NCI-H1417 (cell line): Measurements from ENCODE around the gene GSE1.

ENCODE experiments used
- DNase-seq, 3 experiments: peaks; one replicate each; lab custom pipeline; 2025; lab: John Stamatoyannopoulos, UW

The GSE1 gene

GRCh38 chr16:85605051-85605911, 7.8 kb upstream of the GSE1 start:
- DNase-seq = no peak

GRCh38 chr16:85605912-85606841, 6.9 kb upstream of the GSE1 start:
- DNase-seq = no peak

DNA sequence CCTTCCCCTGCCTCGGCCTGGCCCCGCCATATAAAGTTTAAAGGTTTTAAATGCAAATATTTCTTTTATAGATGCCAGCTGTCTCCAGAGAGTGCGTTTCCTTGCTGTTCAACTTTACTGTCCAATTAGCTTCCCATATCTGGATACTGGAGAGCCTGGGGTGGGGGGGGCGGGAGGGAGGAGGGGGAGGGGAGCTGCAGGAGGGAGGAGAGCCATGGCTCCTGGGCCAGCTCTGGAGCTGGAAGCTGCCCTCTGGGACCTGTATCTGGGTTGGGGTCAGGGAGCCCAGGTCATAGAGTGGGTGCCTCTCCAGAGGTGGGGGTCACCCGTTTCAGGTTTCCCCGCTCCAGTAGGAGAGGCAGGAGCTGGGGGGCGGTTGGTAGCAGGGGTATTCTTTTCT, 6.2 kb upstream of the GSE1 start:
- no peak for DNase-seq

DNA sequence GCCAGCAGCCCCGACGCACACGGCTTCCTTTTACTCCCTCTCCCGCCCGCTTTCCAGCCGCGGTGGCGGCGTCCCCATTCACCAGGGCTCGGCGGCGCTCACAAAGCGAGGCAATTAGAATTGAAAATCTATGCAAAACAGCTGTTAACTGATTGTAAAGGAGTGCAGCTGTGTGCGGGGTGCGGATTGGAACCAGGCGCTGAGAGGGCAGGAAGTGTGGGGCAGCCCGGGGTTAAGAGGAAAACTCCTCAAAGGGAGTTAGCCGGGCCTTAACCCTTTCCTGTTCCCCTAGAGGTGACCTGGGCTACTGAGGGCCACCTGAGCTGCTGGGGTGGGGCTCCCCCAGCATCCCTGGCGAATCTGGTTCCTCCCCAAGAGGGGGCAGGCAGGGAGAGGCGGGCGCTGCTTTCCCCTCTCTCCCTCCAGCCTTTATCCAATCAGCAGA, 5.8 kb upstream of the GSE1 start:
- peak; percentile 3 to 51 (median 19) for DNase-seq

GRCh38 chr16:85607796-85608514, 5.2 kb upstream of the GSE1 start:
- no peak for DNase-seq

DNA sequence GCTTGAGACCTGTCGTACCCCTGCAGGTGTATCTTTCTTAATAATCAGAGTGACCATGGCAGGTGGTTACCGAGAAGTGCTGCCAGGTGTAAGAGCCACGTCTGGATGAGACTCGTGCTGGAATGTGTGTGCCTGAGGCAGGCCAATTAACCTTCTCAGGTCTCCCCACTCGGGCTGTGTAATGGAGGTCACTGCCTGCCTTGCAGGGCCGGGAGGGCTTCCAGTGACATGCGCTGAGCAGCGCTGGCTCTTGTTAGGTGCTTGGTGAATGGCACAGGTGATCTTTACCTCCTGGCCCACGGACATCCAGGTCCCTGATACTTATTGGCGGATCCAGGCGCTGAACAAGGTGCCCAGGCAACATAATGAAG, 4.6 kb upstream of the GSE1 start:
- peak in 1 of 3 experiments; percentile 62 for DNase-seq

DNA sequence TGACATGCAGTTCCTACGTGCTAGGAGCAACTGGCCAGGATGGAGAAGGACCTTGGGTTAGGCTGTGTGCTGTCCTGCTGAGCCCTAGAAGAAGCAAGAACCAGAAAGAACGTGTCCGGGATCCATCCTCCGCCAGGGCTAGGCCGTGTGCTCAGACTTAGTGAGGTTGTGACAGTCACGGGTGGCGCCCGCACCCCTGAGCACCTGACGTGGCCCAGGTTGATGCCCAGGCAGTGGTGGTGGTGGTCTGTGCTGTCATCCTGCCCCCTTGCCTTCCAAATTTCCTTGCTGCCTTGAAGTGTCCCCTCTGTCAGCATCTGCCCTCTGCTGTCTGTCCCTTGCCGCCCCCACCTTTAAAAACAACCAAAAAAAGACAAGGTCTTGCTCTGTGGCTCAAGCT, 4.2 kb upstream of the GSE1 start:
- DNase-seq = no peak

GRCh38 chr16:85609539-85609938, 3.6 kb upstream of the GSE1 start:
- DNase-seq = no peak

- peak in 2 of 3 experiments; percentile 67 to 72 for DNase-seq
Observed at GRCh38 chr16:85610059-85610445, 3.1 kb upstream of the GSE1 start.

DNA sequence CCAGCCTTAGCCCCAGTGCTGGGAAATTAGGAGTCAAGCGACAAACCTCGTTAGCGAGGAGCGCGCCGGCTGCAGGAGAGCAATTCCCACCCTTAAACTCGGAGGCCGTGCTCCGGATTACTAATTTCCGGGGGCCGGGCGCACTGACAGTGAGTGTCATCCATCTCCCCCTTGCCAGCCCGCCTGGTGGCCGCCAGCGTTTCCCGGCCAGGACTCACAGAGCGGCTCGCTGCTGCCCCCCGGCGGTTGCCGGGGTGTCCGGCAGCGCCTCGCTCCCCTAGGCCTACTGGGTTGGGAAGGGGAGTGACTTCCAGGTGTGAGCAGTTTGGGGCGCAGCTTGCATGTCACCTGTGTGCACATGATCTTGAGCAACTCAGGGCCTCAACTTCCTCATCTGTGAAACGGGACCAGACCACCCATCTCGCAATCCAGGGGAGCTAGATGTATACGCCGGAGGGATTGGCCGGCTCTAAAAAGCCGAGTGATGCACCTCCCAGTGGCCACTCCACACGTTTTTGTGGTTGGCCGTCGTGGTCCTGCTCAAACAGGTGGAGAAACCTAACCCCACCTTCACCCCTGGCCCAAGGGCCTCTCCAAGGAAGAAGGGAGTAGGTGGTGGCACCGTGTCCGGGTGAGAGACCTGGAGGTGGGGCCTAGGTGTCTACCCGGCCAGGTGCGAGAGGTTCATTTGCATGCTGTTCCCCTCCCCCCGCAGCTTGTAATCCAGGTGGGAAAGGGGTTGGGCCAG, 2.5 kb upstream of the GSE1 start:
- peak; percentile 79 to 89 (median 88) for DNase-seq

DNA sequence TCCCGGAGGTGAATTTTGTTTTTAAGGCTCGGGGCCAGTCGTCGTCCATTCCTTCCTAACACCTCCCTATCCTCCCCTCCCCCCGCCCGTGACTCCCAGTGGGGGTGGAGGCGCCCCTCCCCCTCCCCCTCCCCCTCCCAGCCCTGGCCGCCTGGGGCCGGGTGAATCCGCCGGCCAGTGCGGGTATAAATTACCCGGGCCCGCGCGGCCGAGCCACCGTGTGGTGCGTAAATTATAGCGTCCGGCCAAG, 2.0 kb upstream of the GSE1 start:
- DNase-seq = no peak

GRCh38 chr16:85611444-85612190, 1.5 kb upstream of the GSE1 start:
- peak; percentile 56 to 80 (median 73) for DNase-seq

GRCh38 chr16:85612191-85612800, 826 bp upstream of the GSE1 start:
- peak; percentile 47 to 73 (median 62) for DNase-seq

- DNase-seq = peak; percentile 76 to 89 (median 81)
Observed at GRCh38 chr16:85613604-85614337, 649 bp downstream of the GSE1 start.

- DNase-seq = peak in 2 of 3 experiments; percentile 61 to 84
Observed at GRCh38 chr16:85614338-85615013, 1.4 kb downstream of the GSE1 start.

- DNase-seq = peak; percentile 42 to 75 (median 58)
Observed at GRCh38 chr16:85615014-85615851, 2.1 kb downstream of the GSE1 start.

- peak; percentile 23 to 60 (median 35) for DNase-seq
Observed at GRCh38 chr16:85615852-85616606, 2.9 kb downstream of the GSE1 start.
